HG03457 (cell line): ENCODE data around the gene KRT26.
"Not testable (repeated sequence)": the region's sequence is repeated elsewhere in the genome, so short reads cannot be mapped to it uniquely, and the experiment has no call there.

Experiments
- ATAC-seq: cut with Tn5 transposase; IDR thresholded peaks from one replicate; pipeline ENCODE4 v1.9.1; 2021; ENCODE audit warnings: moderate number of reproducible peaks; ENCODE audit not compliant: unreplicated experiment

Gene KRT26

GRCh38 chr17:40795019-40795667 is 23.1 kb upstream of the KRT26 start:
- no peak for ATAC-seq

DNA sequence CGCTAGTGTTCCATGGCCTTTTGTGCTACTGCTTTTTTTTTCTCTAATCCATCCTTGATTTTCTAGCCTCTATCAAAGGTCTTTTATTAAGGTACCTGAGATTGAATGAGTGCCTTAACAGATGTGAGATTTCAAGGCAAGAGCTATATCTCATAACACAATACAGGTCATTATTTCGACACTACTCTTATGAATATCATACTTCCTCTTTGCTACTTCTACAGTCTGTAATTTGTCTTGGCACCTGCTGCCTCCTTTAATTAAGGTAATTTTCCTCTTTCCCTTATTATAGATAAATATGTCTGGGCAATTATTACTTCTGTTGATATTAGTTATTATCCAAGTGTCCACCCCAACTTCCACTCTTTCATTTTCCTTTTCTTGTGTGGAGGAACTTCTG is 22.5 kb upstream of the KRT26 start:
- ATAC-seq, result no peak

DNA sequence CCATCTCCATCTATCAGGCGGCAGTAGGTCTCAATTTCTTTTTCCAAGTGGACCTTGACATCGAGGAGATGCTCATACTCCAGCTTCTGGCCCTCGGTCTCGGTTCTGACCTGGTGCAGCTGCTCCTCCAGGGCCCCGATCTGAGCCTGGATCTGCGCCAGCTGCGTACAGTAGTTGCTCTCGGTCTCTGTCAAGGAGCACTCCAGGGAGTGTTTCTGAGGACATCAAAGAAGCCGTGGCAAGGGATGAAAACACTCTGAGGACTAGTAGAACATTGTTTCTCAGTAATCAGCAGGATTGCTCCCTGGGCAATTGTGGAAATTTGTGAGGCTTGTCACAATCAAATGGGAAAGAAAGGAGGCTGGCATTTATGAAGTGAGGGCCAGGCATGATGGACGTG is 21.8 kb upstream of the KRT26 start:
- no peak for ATAC-seq

DNA sequence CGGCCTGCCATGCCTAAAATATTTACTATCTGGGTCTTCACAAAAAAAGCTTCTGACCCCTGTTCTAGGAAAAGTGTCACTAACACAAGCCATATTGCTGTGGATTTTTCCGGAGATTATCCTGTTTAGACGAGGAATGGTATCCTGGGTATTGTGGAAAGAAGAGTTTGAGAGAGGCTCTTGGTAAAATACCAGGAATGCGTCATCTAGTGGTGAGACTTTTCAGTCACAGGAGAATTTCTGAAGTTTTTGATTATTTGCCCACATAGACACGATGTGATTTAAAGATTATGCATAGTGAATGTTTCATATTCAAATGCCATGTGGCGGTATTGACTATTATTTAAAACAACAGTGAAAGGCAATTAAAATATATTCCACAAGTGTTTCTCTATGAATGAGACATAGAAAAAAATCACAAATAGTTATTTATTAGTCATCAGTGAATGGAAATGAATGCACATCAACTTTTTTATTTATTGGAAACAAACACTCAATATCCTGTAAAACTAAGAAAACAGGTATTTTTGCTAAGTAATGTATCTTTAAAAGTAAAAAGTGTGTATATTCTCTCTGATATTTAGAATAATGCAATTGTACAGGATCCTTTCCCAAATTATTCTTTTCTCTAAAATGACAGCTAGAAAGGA is 19.9 kb upstream of the KRT26 start:
- ATAC-seq, result no peak

GRCh38 chr17:40791111-40791510 is 19.1 kb upstream of the KRT26 start:
- no peak for ATAC-seq

DNA sequence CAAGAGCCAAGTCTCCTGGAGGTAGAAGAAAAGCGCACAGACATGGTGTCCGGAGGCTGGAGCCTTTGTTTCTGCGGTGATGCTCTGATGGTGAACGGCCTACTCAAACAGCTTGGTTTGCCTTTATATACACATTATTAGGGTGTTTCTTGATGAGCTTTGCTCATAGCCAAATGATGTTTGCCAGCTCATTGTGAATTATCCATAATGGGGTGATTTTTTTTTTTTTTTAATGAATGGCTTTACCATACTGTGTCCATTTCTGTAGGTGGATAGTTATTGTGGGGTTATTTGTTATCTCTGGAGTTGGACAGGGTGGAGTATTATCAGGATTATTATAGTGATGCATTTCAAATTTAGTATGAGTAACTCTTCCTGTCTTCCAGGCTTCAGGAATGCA is 10.4 kb upstream of the KRT26 start, which contains the start of gene KRT27:
Gene KRT27, minus strand, starts transcription at position 101 of the 400 bp plus-strand sequence. Its CDS starts 57 bp downstream, at position 44.
- no peak for ATAC-seq

- ATAC-seq, result no peak
Observed at GRCh38 chr17:40779181-40779909, 7.3 kb upstream of the KRT26 start.

- no peak for ATAC-seq
Observed at GRCh38 chr17:40778461-40778860, 6.5 kb upstream of the KRT26 start.

GRCh38 chr17:40777971-40778370 is 6.0 kb upstream of the KRT26 start:
- no peak for ATAC-seq

GRCh38 chr17:40777459-40777858 is 5.5 kb upstream of the KRT26 start:
- ATAC-seq, result no peak

- ATAC-seq, result no peak
Observed at GRCh38 chr17:40775945-40776344, 3.9 kb upstream of the KRT26 start.

DNA sequence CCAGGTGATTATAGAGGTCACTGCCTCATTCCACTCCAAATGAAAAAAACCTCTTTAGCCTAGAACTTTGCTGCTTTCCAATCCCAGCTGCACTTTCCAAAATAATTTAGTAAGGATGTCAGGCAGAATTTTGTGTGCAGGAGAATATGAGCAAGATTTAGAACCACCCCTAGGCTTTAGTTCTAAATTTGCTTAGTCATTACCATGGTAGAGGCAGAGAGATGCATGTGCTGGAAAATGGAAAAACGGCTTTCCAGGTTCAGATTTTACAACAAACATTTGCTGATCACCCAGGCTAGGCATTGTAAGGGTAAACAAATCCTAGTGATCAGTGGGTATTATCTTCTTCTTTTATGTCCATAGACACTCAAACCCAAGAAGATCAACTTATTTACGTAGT is 6.3 kb downstream of the KRT26 start:
- ATAC-seq, result no peak

- no peak for ATAC-seq
Observed at GRCh38 chr17:40763752-40764151, 8.2 kb downstream of the KRT26 start.

DNA sequence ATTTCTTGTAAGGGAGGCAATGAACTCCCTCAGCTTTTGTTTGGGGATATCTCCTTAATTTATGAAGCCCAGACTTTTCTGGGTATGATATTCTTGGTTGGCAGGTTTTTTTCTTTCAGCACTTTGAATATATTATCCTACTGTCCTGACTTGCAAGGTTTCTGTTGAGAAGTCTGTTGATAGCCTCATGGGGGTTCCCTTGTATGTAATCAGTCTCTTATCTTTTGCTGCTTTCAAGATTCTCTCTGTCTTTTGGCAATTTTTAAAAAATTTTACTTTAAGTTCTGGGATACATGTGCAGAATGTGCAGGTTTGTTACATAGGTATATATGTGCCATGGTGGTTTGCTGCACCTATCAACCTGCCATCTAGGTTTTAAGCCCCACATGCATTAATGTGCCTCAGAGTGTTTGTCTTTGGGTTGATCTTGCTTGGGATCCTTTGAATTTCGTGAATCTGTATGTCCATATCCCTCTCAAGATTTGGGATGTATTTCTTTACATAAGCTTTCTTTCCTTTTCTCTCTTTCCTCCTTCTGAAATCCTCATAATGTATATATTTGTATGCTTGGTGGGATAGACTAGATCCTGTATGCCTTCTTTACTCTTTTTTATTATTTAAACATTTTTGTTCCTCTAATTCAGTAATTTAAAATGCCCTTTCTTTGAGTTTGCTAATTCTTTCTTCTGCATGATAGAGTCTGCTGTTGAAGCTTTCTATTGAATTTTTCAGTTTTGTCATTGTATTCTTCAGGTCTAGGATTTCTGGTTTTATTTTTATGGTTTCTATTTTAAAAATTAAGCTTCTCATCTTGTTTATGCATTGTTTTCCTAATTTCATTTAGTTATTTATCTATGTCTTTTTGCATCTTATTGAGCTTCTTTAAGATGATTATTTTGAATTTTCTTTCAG is 11.6 kb downstream of the KRT26 start:
- ATAC-seq, result no peak

DNA sequence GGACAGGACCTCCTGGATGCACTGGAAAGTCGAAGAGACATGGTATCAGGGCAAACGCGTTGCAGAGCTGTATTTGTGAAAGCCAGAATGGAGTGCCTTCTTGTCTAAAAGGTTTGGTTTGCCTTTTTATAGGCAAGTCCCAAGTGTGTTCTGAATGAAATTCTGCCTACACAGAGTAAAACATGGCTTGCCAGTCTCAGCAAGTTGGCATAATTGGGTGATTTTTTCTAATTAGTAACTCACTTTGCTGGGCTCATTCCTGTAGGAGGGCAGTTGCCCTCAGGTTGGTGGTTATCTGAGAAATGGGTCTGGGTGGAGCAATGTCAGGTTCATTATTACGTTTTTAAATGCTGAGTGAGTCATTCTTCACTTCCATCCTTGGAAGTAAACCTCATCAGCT is 16.8 kb downstream of the KRT26 start, which contains the start of gene KRT25:
Gene KRT25, minus strand, starts transcription at position 101 of the 400 bp plus-strand sequence. Its CDS starts 60 bp downstream, at position 41.
- ATAC-seq, result no peak

- ATAC-seq, result no peak
Observed at GRCh38 chr17:40753804-40754203, 18.2 kb downstream of the KRT26 start.

DNA sequence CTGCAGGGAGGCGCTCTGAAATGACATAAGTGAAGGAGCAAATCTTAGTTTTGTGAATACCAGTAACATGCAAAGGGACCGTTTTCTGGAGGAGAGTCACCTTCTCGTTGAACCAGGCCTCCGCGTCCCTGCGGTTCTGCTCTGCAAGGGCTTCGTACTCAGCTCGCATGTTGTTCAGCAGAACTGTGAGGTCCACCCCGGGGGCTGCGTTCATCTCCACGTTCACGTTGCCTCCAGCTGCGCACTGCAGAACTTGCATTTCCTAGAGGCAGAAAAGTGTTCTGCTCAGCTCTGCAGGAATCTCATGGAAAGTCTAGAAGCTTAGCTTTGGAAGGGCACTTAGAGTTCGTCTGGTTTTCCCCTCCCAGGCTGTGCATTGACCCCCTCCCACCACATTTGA is 20.9 kb downstream of the KRT26 start:
- ATAC-seq, result no peak

DNA sequence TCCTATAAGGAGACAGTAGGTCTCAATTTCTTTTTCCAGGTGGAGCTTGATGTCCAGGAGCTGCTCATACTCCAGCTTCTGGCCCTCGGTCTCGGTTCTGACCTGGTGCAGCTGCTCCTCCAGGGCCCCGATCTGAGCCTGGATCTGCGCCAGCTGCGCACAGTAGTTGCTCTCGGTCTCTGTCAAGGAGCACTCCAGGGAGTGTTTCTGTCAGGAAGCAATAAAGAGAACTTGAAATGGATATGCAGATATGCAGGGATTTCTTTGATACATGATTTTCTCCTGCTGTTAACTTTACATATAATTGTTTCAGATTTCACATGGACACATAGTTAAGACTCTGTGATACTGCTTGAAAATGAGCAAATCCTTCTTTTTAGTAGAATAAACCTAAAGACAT is 21.6 kb downstream of the KRT26 start:
- no peak for ATAC-seq

DNA sequence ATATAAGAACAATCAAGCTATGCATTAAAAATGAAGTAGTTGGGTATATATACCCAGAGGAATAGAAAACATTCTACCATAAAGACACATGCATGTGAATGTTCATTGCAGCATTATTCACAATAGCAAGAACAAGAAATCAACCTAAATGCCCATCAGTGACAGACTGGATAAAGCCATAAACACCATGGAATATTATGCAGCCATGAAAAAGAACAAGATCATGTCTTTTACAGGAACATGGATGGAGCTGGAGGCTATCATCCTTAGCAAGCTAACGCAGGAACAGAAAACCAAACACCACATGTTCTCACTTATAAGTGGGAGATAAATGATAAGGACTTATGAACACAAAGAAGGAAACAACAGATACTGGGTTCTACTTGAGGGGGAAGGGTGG is 23.3 kb downstream of the KRT26 start:
- not testable (repeated sequence) for ATAC-seq

DNA sequence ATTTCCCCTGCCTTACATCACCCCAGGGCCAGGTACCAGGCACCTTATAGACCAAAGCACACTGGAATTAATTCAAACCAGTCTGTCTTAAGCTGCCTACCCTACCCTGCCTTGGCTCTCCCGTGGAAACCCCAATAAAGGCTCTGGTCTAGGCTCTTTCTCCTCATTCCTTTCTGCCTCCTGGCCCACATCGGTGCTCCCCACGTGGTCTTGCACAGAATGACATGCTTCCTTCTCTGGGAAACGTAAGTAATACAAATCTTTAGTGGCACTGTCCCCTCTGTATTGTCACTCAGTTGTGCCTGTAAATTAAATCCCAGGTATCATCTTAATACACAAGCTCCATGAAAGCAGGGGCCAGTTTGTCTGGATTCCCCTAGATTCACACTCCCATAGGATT is 33.4 kb downstream of the KRT26 start:
- no peak for ATAC-seq

DNA sequence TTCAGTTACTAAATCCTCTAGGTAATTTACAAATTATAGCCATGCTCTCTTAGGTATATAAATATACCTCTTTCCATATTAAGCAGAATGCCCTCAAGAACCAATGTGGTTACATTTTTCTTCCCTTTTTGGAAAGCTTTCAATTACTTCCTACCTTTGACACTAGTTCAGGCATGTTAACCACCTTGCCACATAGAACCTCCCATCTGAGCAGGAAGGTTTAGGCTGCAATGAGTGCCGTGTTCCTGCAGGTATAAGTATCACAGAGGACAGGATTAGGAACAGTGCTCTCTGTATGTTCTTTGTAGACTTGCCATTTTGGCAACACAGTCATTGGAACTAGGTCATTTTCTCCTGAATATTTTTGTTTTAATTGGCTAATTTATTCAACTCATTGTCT is 37.0 kb downstream of the KRT26 start:
- no peak for ATAC-seq
